T-cell (primary cell): ENCODE results near the gene KCNIP3. TPM values are rescaled to one million over a fixed set of nuclear protein-coding genes. Genes with fewer than 3 reads are reported as not detected.

Experiments used
- ATAC-seq, 4 experiments: fragments of 200-7000 bp in 3 of 4; fragments of 150-1000 bp in 1 of 4; cut with Tn5 transposase; replicated peaks in 1 of 4; 1 replicate in 3 of 4; 2 replicates in 1 of 4; pipeline ENCODE4 v1.10.0; 2021; ENCODE audit warnings: moderate library complexity in 3 of 4, mild to moderate bottlenecking in 2 of 4, moderate number of reproducible peaks in 1 of 4
- CTCF ChIA-PET, 2 donors: fragments of 300-600 bp; sonication (Branson Sonifier 250); formaldehyde crosslinking; loops; one replicate each; lab custom pipeline; 2022; ENCODE audit warnings: antibody characterized with exemption in 2 of 2; lab: Charles Lee
- POLR2A ChIA-PET, 2 donors: fragments of 300-600 bp; sonication (Branson Sonifier 250); formaldehyde crosslinking; loops; one replicate each; lab custom pipeline; 2022; ENCODE audit warnings: antibody characterized with exemption in 2 of 2; lab: Charles Lee
- DNase-seq, 35 experiments: peaks; one replicate each; pipeline versions ENCODE4 v3.0.0 to v3.0.0-alpha.2; 2013 to 2023
- H3K27ac ChIP-seq: one replicate; pipeline ENCODE4 v1.5.1; 2013; ENCODE audit warnings: low read length
- H3K27me3 ChIP-seq, 2 experiments: replicated peaks in 1 of 2; 1 replicate in 1 of 2; 2 replicates in 1 of 2; pipeline versions ENCODE4 v1.6.1 to v1.7.0; 2013; ENCODE audit warnings: low read length in 1 of 2, mixed read lengths in 1 of 2; ENCODE audit not compliant: control insufficient read depth in 2 of 2, insufficient read depth in 2 of 2; ENCODE audit errors: extremely low read depth in 1 of 2
- H3K36me3 ChIP-seq, 2 donors: 1 replicate in 1 of 2; 2 replicates in 1 of 2; pipeline versions ENCODE4 v1.6.1 to v1.7.0; 2013; ENCODE audit warnings: low read length in 1 of 2; ENCODE audit not compliant: control insufficient read depth in 2 of 2, insufficient read depth in 1 of 2; ENCODE audit errors: extremely low read depth in 1 of 2
- H3K4me1 ChIP-seq, 2 experiments: 1 replicate in 1 of 2; 2 replicates in 1 of 2; pipeline versions ENCODE4 v1.6.1 to v1.7.0; 2013; ENCODE audit warnings: low read length in 2 of 2, mixed read lengths in 1 of 2; ENCODE audit not compliant: insufficient read depth in 2 of 2, control insufficient read depth in 1 of 2; ENCODE audit errors: extremely low read depth in 1 of 2
- H3K4me3 ChIP-seq, 2 donors: 1 replicate in 1 of 2; 2 replicates in 1 of 2; pipeline versions ENCODE4 v1.5.1 to v1.7.0; 2013; ENCODE audit warnings: mild to moderate bottlenecking in 2 of 2, low read length in 1 of 2, moderate library complexity in 1 of 2; ENCODE audit not compliant: control insufficient read depth in 1 of 2; ENCODE audit errors: extremely low read depth in 1 of 2
- H3K9me3 ChIP-seq: 2 replicates; pipeline ENCODE4 v1.7.0; 2013
- H3K27ac Mint-ChIP-seq, 2 donors: one replicate each; pipeline ENCODE4 v1.8.0; 2020 to 2021; ENCODE audit warnings: mild to moderate bottlenecking in 2 of 2, mixed read lengths in 2 of 2
- H3K27me3 Mint-ChIP-seq, 2 donors: one replicate each; pipeline ENCODE4 v1.8.0; 2021 to 2022; ENCODE audit warnings: mixed read lengths in 2 of 2
- H3K36me3 Mint-ChIP-seq: one replicate; pipeline ENCODE4 v1.8.0; 2021; ENCODE audit warnings: mixed read lengths
- H3K4me1 Mint-ChIP-seq, 3 donors: one replicate each; pipeline ENCODE4 v1.8.0; 2020 to 2022; ENCODE audit warnings: mixed read lengths in 3 of 3, mild to moderate bottlenecking in 1 of 3
- H3K4me3 Mint-ChIP-seq, 3 donors: one replicate each; pipeline ENCODE4 v1.8.0; 2020 to 2022; ENCODE audit warnings: mild to moderate bottlenecking in 3 of 3, mixed read lengths in 3 of 3, moderate library complexity in 3 of 3
- H3K9me3 Mint-ChIP-seq, 3 donors: one replicate each; pipeline ENCODE4 v1.8.0; 2020 to 2022; ENCODE audit warnings: mixed read lengths in 3 of 3
- WGBS: methylation state at CpG from one replicate; pipeline ENCODE4 v1.1.5; 2013; ENCODE audit warnings: missing lambda C conversion rate; ENCODE audit not compliant: insufficient coverage; 5-methylcytosine and 5-hydroxymethylcytosine counted together
- total RNA-seq, 35 experiments: library from RNA in 6 of 35; stranded (reverse) in 6 of 35; fragments of 120-200 nt in 1 of 35; gene quantifications; one replicate each; pipeline versions ENCODE4 v1.2.1 to v1.2.4 and lab custom pipeline; 2013 to 2026

Gene KCNIP3
- total RNA-seq, 5 donors from 2014 or later (not counting 1 experiment from before 2014, with no cell fraction given): not detected

DNA sequence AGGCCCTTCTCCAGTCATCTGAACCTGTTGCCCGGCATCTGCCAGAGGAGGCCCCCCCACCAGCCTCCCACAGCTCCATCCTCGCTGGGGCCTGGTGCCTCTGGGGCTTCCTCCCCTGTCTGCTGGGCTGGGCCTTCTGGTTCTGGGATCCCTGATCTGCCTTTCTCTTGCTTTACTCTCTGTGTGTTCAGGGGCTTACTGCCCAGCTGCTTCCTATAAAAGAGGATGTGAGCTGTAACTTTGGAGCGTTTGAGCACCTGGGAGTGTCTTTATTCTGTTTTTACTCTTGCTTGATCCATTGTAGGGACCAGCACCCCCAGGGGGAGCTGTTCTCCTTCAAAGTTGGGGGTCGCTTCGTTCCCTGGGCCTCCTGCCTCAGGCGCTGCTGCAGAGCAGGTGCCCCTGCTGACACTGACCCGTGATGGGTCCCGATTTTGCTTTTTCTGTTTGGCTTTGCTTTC lies 82.3 kb downstream of the KCNIP3 start:
- no peaks in the 10 kb centered on the region for H3K9me3 Mint-ChIP-seq
- ATAC-seq (no peak), DNase-seq (peak in 1 of 35 experiments; percentile 7)
- POLR2A ChIA-PET: no interaction called here
- peaks cover 0 to 7% (median 5%) of the 10 kb centered on the region in 3 donors for H3K4me1 Mint-ChIP-seq
- H3K4me1 ChIP-seq: peaks cover 0 to 10% of the 10 kb centered on the region in 2 experiments
- H3K27me3 Mint-ChIP-seq: peaks cover 18 to 28% of the 10 kb centered on the region in 2 donors
- no peak overlapping the region for H3K4me3 Mint-ChIP-seq
- H3K36me3 Mint-ChIP-seq: no peaks in the 10 kb centered on the region
- no peaks in the 10 kb centered on the region for H3K36me3 ChIP-seq
- H3K4me3 ChIP-seq: no peak overlapping the region
- WGBS: 27% methylated on average over 6 of the region's 8 CpGs
- H3K9me3 ChIP-seq: no peaks in the 10 kb centered on the region
- no peak overlapping the region for H3K27ac ChIP-seq
- peaks cover 0 to 61% of the 10 kb centered on the region in 2 experiments for H3K27me3 ChIP-seq
- no peak overlapping the region for H3K27ac Mint-ChIP-seq
- CTCF ChIA-PET: no interaction called here

DNA sequence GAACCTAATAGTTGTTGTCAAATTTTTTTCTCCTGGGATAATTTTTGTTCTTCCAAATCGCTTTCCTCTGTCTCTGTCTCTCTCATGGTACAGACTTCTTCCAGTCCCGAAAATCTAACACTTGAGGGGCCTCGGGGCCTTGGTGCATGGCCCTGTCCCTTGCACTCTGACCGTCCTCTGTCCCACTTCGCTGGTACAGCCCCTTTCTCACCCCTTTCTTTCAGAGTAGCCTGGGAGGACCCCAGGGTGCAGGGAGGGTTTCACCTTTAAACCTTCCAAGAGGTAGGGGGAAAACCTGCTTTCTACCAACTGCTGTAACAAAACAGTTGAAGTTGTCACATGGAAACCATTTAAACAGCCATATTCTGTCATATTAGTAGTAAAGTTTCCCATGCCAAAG lies 83.1 kb downstream of the KCNIP3 start:
- CTCF ChIA-PET: no interaction called here
- POLR2A ChIA-PET: no interaction called here
- peaks cover 0 to 4% (median 2%) of the 10 kb centered on the region in 3 donors for H3K4me1 Mint-ChIP-seq
- H3K9me3 ChIP-seq: no peaks in the 10 kb centered on the region
- no peak overlapping the region for H3K4me3 Mint-ChIP-seq
- H3K27ac ChIP-seq: no peak overlapping the region
- WGBS: 83% methylated on average over 4 of the region's 5 CpGs
- no peak for DNase-seq
- H3K4me1 ChIP-seq: peaks cover 0 to 1% of the 10 kb centered on the region in 2 experiments
- ATAC-seq: no peak
- no peak overlapping the region for H3K27ac Mint-ChIP-seq
- H3K27me3 Mint-ChIP-seq: peaks cover 18 to 23% of the 10 kb centered on the region in 2 donors
- no peaks in the 10 kb centered on the region for H3K9me3 Mint-ChIP-seq
- no peak overlapping the region for H3K4me3 ChIP-seq
- peaks cover 0 to 61% of the 10 kb centered on the region in 2 experiments for H3K27me3 ChIP-seq
- H3K36me3 ChIP-seq: no peaks in the 10 kb centered on the region
- H3K36me3 Mint-ChIP-seq: no peaks in the 10 kb centered on the region

DNA sequence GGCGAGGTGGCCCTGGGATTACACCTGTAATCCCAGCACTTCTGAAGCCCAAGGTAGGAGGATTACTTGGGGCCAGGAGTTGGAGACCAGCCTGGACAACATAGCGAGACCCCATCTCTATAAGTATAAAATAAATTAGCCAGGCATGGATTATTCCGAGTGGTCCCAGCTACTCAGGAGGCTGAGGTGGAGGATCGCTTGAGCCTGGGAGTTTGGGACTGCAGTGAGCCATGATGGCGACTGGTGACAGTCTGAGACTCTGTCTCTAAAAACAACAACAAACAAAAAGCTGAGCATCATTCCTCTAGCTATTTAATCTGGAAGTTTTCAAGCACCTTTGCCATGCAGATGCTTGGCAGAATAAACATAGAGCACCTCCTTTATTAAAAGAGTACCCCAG lies 83.6 kb downstream of the KCNIP3 start:
- Histone ChIP-seq H3K4me3 (no peak overlapping the region), H3K9me3 (no peaks in the 10 kb centered on the region), H3K36me3 (no peaks in the 10 kb centered on the region), H3K4me1 (no peaks in the 10 kb centered on the region), H3K27ac (no peak overlapping the region), H3K27me3 (peaks cover 0 to 61% of the 10 kb centered on the region in 2 experiments)
- H3K27ac Mint-ChIP-seq: no peak overlapping the region
- no peak overlapping the region for H3K4me3 Mint-ChIP-seq
- ATAC-seq: no peak
- CTCF ChIA-PET: no interaction called here
- no peaks in the 10 kb centered on the region for H3K9me3 Mint-ChIP-seq
- peaks cover 18 to 21% of the 10 kb centered on the region in 2 donors for H3K27me3 Mint-ChIP-seq
- DNase-seq: no peak
- no CpG with 5 or more reads among the region's 5 CpGs for WGBS
- POLR2A ChIA-PET: interaction anchor here in 1 of 2 donors (0.6 kb wide), 1 partner anchor 15 kb away, joined by 4 read pairs; no protein-coding TSS in a partner anchor
- H3K36me3 Mint-ChIP-seq: no peaks in the 10 kb centered on the region
- peaks cover 0 to 2% (median 2%) of the 10 kb centered on the region in 3 donors for H3K4me1 Mint-ChIP-seq

DNA sequence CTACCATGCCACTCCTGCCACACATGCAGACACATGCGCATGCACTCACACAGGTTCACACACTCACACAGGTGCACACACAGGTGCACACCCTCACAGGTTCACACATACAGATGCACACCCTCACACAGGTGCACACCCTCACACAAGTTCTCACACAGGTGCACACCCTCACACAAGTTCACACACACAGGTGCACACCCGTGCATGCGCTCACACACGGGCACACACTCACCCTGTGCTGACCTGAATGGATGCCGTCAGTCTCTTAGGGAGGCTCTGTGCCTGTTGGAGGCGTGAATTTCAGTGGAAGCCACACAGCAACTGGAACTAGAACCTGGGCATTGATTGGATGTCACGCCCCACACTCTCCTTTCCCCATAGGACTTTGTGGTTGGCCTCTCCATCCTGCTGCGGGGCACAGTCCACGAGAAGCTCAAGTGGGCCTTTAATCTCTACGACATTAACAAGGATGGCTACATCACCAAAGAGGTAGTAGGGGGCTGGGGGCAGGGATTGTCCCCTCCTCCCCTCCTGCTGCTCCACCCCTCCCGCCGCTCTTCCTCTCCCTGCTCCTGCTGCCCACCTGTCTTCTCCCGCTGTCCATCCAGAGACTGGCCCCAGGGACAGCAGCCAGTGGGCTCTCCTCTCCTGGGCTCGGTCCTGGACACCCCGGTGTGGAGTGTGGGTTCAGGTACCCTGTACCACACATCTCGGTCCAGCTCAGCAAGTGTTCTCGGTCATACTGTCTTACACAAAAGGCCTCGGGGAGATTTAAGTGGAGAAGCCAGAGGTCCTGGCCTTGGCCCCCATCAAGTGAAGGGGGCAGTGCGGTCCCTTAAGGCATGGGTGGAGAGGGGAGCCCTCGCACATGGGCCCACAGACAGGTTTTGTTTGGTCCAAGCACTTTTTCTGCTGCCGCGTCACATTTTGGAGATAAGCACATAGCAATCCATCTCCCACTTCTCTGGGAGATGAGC lies 84.4 kb downstream of the KCNIP3 start:
- Mint-ChIP-seq H3K27me3 (peaks cover 15 to 18% of the 10 kb centered on the region in 2 donors), H3K4me1 (no peaks in the 10 kb centered on the region), H3K9me3 (no peaks in the 10 kb centered on the region), H3K4me3 (no peak overlapping the region), H3K36me3 (no peaks in the 10 kb centered on the region), H3K27ac (no peak overlapping the region)
- 85% methylated on average over 17 of the region's 22 CpGs for WGBS
- ChIA-PET CTCF (interaction anchor here in 1 of 2 donors (0.5 kb wide), 1 partner anchor 9 kb away, joined by 5 read pairs; no protein-coding TSS in a partner anchor), POLR2A (interaction anchor here in 1 of 2 donors (0.6 kb wide), 1 partner anchor 16 kb away, joined by 4 read pairs; no protein-coding TSS in a partner anchor)
- Histone ChIP-seq H3K27me3 (peaks cover 0 to 60% of the 10 kb centered on the region in 2 experiments), H3K4me1 (no peaks in the 10 kb centered on the region), H3K27ac (no peak overlapping the region), H3K4me3 (no peak overlapping the region), H3K9me3 (no peaks in the 10 kb centered on the region), H3K36me3 (no peaks in the 10 kb centered on the region)
- DNase-seq (no peak), ATAC-seq (no peak)

DNA sequence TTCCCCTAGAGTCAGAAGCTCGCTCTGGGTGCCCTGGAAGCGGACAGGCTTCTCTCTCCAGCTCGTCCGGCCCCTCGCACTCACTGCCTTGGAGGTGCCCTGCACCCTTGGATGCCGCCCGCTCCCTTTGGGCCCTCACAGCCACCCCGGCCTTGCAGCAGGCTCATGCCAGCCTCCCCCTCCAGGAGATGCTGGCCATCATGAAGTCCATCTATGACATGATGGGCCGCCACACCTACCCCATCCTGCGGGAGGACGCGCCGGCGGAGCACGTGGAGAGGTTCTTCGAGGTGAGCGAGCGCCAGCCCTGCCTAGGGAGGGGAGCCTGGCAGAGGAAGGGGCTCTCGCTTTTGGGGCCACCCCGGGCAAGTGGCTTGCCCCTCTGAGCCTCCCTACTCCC lies 85.0 kb downstream of the KCNIP3 start:
- Histone ChIP-seq H3K9me3 (no peaks in the 10 kb centered on the region), H3K27me3 (peaks cover 0 to 53% of the 10 kb centered on the region in 2 experiments), H3K36me3 (no peaks in the 10 kb centered on the region), H3K4me1 (no peaks in the 10 kb centered on the region), H3K4me3 (no peak overlapping the region), H3K27ac (no peak overlapping the region)
- DNase-seq (no peak), ATAC-seq (no peak)
- Mint-ChIP-seq H3K4me3 (no peak overlapping the region), H3K4me1 (no peaks in the 10 kb centered on the region), H3K9me3 (no peaks in the 10 kb centered on the region), H3K27me3 (peaks cover 11 to 13% of the 10 kb centered on the region in 2 donors), H3K27ac (no peak overlapping the region), H3K36me3 (no peaks in the 10 kb centered on the region)
- 88% methylated on average over 9 of the region's 20 CpGs for WGBS
- POLR2A ChIA-PET: no interaction called here
- CTCF ChIA-PET: no interaction called here

DNA sequence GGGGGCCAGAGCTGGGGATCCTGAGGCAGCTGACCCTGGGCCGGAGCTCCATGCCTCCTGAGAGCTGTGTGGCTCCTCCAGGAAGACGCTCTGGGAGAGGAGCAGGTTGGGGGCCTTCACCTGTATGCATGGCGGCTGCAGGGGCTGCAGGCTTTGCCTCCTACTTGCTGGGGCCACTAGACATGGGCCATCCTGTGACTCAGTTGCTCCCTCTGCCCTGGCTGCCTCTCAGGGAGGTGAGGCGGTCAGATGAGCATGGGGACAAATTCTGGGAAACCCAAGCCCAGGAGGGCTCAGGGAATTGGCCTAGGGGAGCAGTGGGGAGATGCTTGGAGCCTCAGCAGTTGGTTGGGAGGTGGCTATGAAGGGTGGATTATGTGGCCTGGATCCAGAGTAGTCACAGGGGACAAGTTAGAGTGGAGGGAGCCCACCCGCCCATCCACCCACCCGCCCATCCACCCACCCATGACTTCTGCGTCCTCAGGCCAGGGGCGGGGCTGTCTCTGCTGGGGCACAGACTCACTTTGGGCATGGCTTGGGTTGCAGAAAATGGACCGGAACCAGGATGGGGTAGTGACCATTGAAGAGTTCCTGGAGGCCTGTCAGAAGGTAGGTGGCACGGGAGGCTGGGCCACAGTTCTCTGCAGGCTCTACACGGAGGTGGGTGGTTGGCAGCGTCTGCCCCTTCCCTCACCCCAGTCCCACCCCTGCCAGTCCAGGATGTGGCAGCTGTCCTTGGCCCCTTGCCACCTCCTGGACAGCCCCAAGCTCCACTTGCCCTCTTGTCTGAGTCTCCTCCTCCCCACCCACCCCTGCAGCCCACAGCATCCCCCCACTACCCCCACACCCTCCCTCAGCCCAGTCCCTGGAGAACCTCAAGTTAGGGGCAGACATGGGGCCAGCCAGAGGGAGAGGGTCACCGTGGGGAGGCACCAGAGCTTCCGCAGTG lies 85.8 kb downstream of the KCNIP3 start:
- no peak for DNase-seq
- H3K36me3 ChIP-seq: no peaks in the 10 kb centered on the region
- no peaks in the 10 kb centered on the region for H3K9me3 Mint-ChIP-seq
- H3K27ac Mint-ChIP-seq: no peak overlapping the region
- no peak overlapping the region for H3K4me3 Mint-ChIP-seq
- CTCF ChIA-PET: interaction anchor here in 1 of 2 donors (0.6 kb wide), 1 partner anchor 12 kb away, joined by 4 read pairs; no protein-coding TSS in a partner anchor
- H3K36me3 Mint-ChIP-seq: no peaks in the 10 kb centered on the region
- H3K27ac ChIP-seq: no peak overlapping the region
- peaks cover 0 to 50% of the 10 kb centered on the region in 2 experiments for H3K27me3 ChIP-seq
- H3K27me3 Mint-ChIP-seq: peaks cover 11% of the 10 kb centered on the region in 2 donors
- H3K4me1 ChIP-seq: no peaks in the 10 kb centered on the region
- H3K4me3 ChIP-seq: no peak overlapping the region
- no peaks in the 10 kb centered on the region for H3K4me1 Mint-ChIP-seq
- ATAC-seq: no peak
- no peaks in the 10 kb centered on the region for H3K9me3 ChIP-seq
- WGBS: 62% methylated on average over 7 of the region's 14 CpGs
- POLR2A ChIA-PET: no interaction called here
